AG10803 (cell line): ENCODE measurements around the gene MYO1C.

Experiments
- DNase-seq: peaks from one replicate; pipeline ENCODE4 v3.0.0; 2010; ENCODE audit warnings: low read depth
- H3K4me3 ChIP-seq: 2 replicates; pipeline ENCODE4 v1.5.1; 2011; ENCODE audit warnings: mild to moderate bottlenecking, low read length, control low read depth
- CTCF ChIP-seq: conservative IDR thresholded peaks from 2 replicates; pipeline ENCODE4 v1.5.1; 2011; ENCODE audit warnings: mild to moderate bottlenecking, low read length, control low read depth, inconsistent platforms

The MYO1C gene

GRCh38 chr17:1470071-1470754 lies 22.3 kb downstream of the MYO1C start:
- DNase-seq, result no peak
- H3K4me3 ChIP-seq, result no peak overlapping the region
- TF ChIP-seq CTCF, result no peak

GRCh38 chr17:1469231-1469852 lies 23.1 kb downstream of the MYO1C start:
- no peak overlapping the region for H3K4me3 ChIP-seq
- TF ChIP-seq CTCF, result no peak
- DNase-seq, result no peak

- DNase-seq, result no peak
- H3K4me3 ChIP-seq, result no peak overlapping the region
- no peak for TF ChIP-seq CTCF
Observed at GRCh38 chr17:1467898-1468492, 24.5 kb downstream of the MYO1C start.

GRCh38 chr17:1467258-1467657 lies 25.2 kb downstream of the MYO1C start:
- DNase-seq, result no peak
- no peak for TF ChIP-seq CTCF
- H3K4me3 ChIP-seq, result no peak overlapping the region

GRCh38 chr17:1464186-1464585 lies 28.3 kb downstream of the MYO1C start:
- TF ChIP-seq CTCF, result no peak
- H3K4me3 ChIP-seq, result no peak overlapping the region
- no peak for DNase-seq

GRCh38 chr17:1462164-1463112 lies 30.0 kb downstream of the MYO1C start:
- no peak for TF ChIP-seq CTCF
- no peak overlapping the region for H3K4me3 ChIP-seq
- no peak for DNase-seq
